Testis (tissue), 2 donors: ENCODE measurements around the gene CD83.

Experiments
- CTCF ChIP-seq, 3 experiments: fragments of 450-650 bp in 2 of 3; fragments of 200-600 bp in 1 of 3; sonication (generic) in 1 of 3; IDR thresholded peaks; one replicate each; pipeline ENCODE4 v1.5.1; 2016 to 2019; ENCODE audit warnings: antibody characterized with exemption in 3 of 3, mild to moderate bottlenecking in 2 of 3, moderate library complexity in 1 of 3
- POLR2A ChIP-seq: fragments of 450-650 bp; IDR thresholded peaks from one replicate; pipeline ENCODE4 v1.6.1; 2017; ENCODE audit warnings: antibody characterized with exemption, mild to moderate bottlenecking, moderate library complexity

GRCh38 chr6:14121936-14122344, 4.4 kb downstream of the CD83 start:
- TF ChIP-seq CTCF (IDR thresholded peaks at IDR 0.05) (no peak), POLR2A (no peak)
